NCI-H1930 (cell line): Measurements from ENCODE around the gene FAM111A.

Experiments
- DNase-seq, 2 experiments: peaks; one replicate each; lab custom pipeline; 2025; lab: John Stamatoyannopoulos, UW

Gene FAM111A

GRCh38 chr11:59141673-59142460 is 789 bp upstream of the FAM111A start:
- DNase-seq = no peak

GRCh38 chr11:59144096-59144495 is 1.4 kb downstream of the FAM111A start:
- no peak for DNase-seq

DNA sequence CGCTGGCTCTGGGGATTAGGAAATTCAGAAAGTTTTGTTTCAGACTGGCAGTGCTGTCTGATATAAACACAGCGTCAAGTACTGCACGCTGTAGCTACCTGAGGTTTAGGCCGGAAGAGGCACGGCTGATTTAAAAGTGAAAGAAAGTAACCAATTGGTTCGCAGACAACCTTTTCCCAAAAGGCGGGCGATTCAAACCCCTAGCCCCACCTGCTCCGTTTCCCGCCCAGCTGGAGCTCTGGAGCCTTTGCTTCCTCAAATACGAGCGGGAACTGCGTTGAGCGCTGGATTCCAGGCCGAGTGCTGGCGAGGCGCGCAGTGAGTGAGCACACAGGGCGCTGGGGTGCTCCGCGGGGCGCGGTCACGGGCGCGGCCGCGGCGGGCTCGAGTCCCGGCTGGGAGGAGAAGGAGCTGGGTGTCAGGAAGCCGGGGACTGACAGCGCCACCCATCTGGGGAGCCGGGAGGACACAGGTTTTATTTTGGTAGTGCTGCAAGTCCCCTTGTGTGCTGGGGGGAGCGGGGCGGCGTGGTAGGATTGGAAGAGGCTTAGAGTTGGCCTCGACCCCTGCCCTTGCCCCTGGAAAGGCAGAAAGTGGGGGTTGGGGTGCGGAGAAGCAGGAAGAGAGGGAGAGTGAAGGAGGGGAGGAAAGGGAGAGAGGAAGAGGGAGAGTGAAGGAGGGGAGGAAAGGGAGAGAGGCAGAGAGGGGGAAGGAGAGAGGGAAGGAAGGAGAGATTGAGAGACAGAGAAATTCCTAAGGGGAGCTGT is 2.1 kb downstream of the FAM111A start:
- peak; percentile 72 to 76 for DNase-seq

DNA sequence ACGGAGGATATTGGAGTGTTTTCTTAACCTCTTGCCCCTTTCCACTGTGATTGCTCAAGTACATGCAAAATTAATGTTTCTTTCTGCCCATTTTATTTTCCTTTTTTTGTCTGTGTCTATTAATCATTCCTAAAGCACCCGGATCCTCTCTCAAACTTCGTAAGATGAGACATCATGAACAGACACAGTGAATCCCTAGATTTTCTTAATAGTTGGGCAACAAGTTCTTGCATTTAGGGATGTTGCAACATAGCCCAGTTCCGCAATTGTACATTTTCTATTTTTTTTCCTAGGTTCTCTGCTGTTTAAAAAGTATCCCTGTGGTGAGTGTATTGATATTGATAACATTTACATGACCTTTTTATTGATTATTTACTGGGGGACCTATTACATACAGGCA is 2.9 kb downstream of the FAM111A start:
- no peak for DNase-seq

- no peak for DNase-seq
Measured at GRCh38 chr11:59151761-59152160, 9.1 kb downstream of the FAM111A start.

- no peak for DNase-seq
Measured at GRCh38 chr11:59152312-59152951, 9.8 kb downstream of the FAM111A start.

DNA sequence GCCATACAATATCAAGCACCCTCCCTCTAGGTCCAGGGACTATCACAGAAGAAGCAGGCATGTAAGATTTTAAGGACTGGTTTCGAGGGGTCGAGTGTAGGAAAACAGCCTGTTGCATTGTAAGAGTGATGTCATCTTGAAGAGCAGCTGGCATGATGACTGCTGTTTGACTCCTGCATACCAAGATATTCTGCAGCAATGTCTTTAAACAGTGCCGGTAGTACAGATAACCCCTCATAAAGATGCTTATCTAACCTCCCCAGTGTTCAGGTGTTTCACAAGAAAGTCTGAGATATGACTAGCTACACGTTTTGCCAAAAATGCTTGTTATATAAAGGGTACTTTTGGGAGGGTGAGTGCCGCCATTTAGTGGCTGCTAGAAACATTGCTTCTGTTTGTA is 12.0 kb downstream of the FAM111A start:
- no peak for DNase-seq

- DNase-seq = no peak
Measured at GRCh38 chr11:59157433-59157832, 14.8 kb downstream of the FAM111A start.

GRCh38 chr11:59158206-59159068 is 15.8 kb downstream of the FAM111A start:
- peak; percentile 28 to 68 for DNase-seq

DNA sequence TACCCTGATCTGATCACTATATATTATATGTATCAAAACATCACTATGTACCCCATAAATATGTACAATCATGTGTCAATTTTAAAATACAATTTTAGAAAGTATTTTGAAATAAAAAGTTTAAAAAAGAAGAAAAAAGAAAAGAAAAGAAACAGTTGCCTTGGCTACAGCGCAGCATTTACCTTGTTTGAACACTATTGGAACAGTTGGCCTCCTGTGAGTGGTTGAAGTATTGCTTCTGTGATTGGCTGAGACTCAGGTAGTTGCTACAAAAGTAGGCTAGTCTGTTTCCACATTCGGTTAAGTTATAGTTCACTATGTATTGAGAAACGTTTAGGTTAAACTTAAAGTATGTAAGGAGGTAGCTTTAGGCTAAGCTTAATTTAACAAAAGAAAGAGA is 21.4 kb downstream of the FAM111A start:
- no peak for DNase-seq

DNA sequence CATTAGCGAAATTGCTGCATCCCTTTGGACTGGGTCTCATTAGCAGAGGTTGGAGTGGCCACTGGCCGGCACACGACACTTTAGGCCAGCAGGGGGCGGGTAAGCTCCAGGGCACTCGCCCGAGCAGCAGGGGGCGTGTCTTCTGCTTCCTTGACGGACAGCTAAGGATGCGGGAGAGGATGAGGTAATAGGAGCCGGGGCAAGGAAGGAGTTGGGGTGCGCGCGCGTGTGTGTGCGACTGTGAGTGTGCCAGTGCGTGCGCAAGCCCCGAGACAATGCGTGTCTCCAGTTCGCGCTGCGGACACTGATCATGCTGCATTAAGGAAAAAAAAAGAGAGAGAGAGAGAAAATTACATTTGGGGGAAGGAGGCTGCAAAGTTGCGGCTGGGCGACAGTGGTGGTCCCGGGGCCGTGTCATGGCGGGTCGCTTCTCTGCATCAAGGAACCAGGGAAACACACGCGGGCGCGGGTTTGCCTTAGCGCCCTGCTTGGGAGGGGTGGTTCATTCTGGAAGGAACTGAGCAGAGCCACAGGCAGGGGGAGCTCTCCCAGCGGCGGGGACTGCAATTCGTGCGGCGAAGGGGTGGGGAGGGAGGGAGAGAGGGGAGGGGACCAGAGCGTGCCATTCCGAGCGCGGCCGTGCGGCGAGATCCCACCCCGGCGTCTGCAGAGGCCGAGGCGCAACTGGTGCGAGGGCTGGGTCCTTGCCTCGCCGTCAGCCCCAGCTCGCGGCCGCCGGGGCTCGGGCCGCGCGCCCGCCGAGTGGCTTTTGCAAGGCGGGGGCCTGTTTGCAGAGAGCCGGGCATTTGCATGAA is 29.1 kb downstream of the FAM111A start, which contains the start of gene DTX4:
Gene DTX4 (plus strand): TSS at position 625 of the 815 bp plus-strand sequence. CDS start 464 bp downstream, outside the sequence.
- DNase-seq = peak; percentile 94 to 96

DNA sequence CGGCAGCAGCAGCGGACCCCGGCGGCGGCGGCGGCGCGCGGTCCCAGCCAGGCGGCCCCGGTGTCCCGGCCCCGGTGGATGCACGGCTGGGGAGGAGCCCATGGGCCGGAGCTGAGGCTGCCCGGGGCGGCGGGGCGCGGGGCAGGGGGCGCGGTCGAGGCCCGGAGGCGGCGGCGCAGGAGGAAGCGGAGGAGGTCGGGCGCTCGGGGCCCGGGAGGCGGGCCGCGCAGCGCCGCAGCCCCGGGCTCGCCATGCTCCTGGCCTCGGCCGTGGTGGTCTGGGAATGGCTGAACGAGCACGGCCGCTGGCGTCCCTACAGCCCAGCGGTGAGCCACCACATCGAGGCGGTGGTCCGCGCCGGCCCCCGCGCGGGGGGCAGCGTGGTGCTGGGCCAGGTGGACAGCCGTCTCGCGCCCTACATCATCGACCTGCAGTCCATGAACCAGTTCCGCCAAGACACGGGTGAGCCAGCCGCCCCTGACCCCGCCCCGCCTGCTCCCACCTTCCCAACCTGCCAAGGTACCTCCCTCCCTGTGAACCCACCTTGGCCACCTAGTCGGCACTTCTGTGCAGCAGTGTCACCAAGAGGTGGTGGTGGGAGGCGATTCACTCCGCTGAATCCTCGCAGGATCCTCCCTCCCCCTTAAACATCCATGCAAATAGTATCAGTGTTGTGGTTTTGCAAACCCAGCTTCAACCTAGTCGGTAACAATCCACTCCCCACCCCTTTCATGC is 29.9 kb downstream of the FAM111A start:
- DNase-seq = peak; percentile 18 to 22

GRCh38 chr11:59173080-59173963 is 30.7 kb downstream of the FAM111A start:
- no peak for DNase-seq

DNA sequence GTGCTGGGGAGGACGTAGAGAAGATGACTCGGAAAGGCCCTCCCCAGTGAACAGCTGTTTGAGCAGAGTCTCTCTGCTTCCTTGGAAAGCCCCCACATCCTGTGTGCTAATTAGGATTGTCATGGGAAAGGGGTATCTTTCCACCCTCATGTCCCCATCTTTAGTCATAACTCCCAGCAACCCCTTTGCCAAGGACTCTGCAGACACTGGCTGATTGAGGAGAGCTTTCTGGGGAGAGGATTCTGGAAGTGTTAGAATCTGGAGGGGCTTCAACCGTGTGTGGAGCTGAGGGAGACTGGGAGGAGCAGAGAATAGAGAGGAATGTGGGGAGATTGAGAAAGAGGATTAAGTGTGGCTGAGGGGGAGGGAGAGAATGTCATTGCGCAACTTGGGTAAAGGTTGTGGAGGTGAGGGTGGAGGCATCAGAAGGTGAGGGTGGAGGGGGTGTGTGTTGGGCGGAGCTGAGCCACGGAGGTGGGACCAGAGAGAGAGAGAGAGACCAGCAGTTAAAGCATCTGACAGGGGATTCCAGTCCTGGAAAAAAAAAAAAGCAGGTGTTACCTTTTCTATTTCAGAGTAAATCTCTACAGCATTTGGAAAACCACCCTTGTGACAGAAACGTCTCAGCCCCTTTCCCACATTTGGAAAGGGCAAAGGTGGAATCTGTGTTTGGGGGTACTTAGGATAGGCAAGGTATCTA is 31.5 kb downstream of the FAM111A start:
- no peak for DNase-seq

- DNase-seq = no peak
Measured at GRCh38 chr11:59174664-59175033, 32.0 kb downstream of the FAM111A start.

DNA sequence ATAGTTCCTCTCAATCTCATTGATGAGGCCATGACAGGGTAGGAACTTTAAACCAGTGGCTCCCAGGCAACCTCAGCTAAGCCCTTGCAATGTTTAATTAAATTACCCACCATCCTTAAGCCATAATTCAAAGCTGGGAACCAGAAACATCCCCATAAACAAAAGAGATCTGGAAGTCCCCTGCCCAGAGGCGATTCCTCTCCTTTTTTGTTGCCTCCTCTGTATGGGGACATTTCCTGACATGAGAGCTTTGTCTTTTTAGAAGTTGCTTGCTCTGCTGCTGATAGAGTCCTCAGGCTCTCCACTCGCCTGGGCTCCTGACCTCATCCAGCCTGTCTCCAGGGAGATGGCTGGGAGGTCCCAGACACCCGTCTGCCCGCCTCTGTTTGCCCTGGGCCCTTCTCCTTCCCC is 32.4 kb downstream of the FAM111A start:
- DNase-seq = no peak

GRCh38 chr11:59176330-59176729 is 33.7 kb downstream of the FAM111A start:
- no peak for DNase-seq

DNA sequence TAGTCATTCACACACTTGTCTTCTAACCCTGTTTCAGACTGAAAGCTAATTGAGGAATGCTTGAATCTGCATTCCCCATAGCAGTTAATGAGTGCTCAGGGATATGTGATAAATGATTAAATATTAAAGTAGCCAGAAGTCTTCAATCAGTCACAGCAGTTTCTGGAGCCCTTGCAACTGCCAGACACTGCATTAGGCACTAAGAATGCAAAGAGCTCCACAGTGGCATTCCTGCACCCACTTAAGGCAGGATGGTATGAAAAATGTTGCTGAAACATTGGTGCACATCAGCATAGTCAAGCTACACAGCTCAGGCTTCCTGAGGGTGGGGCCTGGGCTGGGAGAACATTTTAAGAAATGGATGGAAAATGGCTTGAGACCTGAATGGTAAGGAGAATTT is 35.7 kb downstream of the FAM111A start:
- DNase-seq = no peak

DNA sequence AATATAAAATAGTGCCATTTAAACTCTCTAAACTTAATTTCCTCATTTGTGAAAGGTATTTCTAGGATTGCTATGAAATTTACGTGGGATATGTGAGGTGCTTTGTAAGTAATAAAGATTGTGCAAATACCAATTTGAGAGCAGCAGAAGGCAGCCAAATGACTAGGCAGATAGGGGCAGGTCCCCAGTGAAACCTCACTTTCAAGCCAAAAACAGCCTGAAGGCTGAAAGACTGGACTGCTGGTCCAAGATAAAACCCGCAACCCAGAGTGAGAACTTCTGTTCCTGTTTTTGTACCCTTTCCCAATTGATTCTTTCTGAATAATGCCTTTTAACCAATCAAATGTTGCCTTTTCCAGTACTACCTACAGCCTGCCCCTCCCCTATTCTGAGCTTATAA is 36.5 kb downstream of the FAM111A start:
- no peak for DNase-seq
